OCI-LY7 (cell line): Measurements from ENCODE around the gene DBR1. TPM values are rescaled to one million over a fixed set of nuclear protein-coding genes. Genes with fewer than 3 reads are reported as not detected.

ENCODE experiments used
- BruUV-seq: library from RNA; stranded (reverse); fragments of 400-500 nt; replicated peaks from 2 replicates; lab custom pipeline; 2021; lab: Mats Ljungman, UMichigan
- CTCF ChIA-PET: fragments of 300-600 bp; sonication (Branson Sonifier 250); formaldehyde crosslinking; loops from one replicate; lab custom pipeline; 2022; ENCODE audit warnings: antibody characterized with exemption; ENCODE audit not compliant: unreplicated experiment; lab: Charles Lee
- POLR2A ChIA-PET: fragments of 300-600 bp; sonication (Branson Sonifier 250); formaldehyde crosslinking; loops from one replicate; lab custom pipeline; 2022; ENCODE audit warnings: antibody characterized with exemption; lab: Charles Lee
- DNase-seq: peaks from one replicate; pipeline ENCODE4 v3.0.0-alpha.2; 2015; ENCODE audit warnings: low spot score
- H2AFZ ChIP-seq: fragments of 200-600 bp; sonication (generic), shearing (Covaris generic); 2 replicates; pipeline ENCODE4 v1.6.1; 2014; ENCODE audit warnings: mild to moderate bottlenecking, antibody characterized with exemption, low read length, moderate library complexity
- H3K27ac ChIP-seq: fragments of 200-600 bp; sonication (generic); 2 replicates; pipeline ENCODE4 v1.5.1; 2014; ENCODE audit warnings: mixed run types, low read depth, mild to moderate bottlenecking, moderate library complexity, low read length, inconsistent platforms; ENCODE audit not compliant: poor library complexity, severe bottlenecking
- H3K36me3 ChIP-seq: fragments of 200-600 bp; sonication (generic); 2 replicates; pipeline ENCODE4 v1.6.1; 2014; ENCODE audit warnings: mild to moderate bottlenecking, antibody characterized with exemption, low read length, moderate library complexity, mixed read lengths; ENCODE audit not compliant: insufficient read depth
- H3K4me1 ChIP-seq: fragments of 200-600 bp; sonication (generic); 2 replicates; pipeline ENCODE4 v1.5.1; 2014; ENCODE audit warnings: mild to moderate bottlenecking, low read length; ENCODE audit not compliant: insufficient read depth, poor library complexity, severe bottlenecking
- H3K4me2 ChIP-seq: fragments of 200-600 bp; sonication (generic); 2 replicates; pipeline ENCODE4 v1.6.1; 2014; ENCODE audit warnings: mild to moderate bottlenecking, low read length
- H3K4me3 ChIP-seq: fragments of 200-600 bp; sonication (generic); 2 replicates; pipeline ENCODE4 v1.5.1; 2014; ENCODE audit warnings: mild to moderate bottlenecking, low read depth, low read length; ENCODE audit not compliant: poor library complexity, severe bottlenecking
- H3K79me2 ChIP-seq: fragments of 200-600 bp; sonication (generic); 2 replicates; pipeline ENCODE4 v1.6.1; 2016; ENCODE audit warnings: low read depth, mild to moderate bottlenecking, low read length, moderate library complexity, mixed read lengths; ENCODE audit not compliant: insufficient read depth
- H3K9me2 ChIP-seq: fragments of 200-600 bp; sonication (generic); 2 replicates; pipeline ENCODE4 v1.6.1; 2016; ENCODE audit warnings: mild to moderate bottlenecking, low read length, mixed read lengths; ENCODE audit not compliant: insufficient read depth
- H3K9me3 ChIP-seq: fragments of 200-600 bp; sonication (generic); 2 replicates; pipeline ENCODE4 v1.6.1; 2014; ENCODE audit warnings: mild to moderate bottlenecking, mixed run types, low read length, mixed read lengths
- H4K20me1 ChIP-seq: fragments of 200-600 bp; sonication (generic); 2 replicates; pipeline ENCODE4 v1.6.1; 2014; ENCODE audit warnings: mild to moderate bottlenecking, antibody characterized with exemption, low read length, moderate library complexity, mixed read lengths; ENCODE audit not compliant: insufficient read depth
- CTCF ChIP-seq: fragments of 200-600 bp; sonication (generic); conservative IDR thresholded peaks from 2 replicates; pipeline ENCODE4 v1.5.1; 2014; ENCODE audit warnings: mild to moderate bottlenecking, antibody characterized with exemption, low read length, moderate library complexity, mixed read lengths
- EZH2phosphoT487 ChIP-seq: fragments of 200-600 bp; sonication (generic); IDR thresholded peaks from 2 replicates; pipeline ENCODE4 v1.6.1; 2018; ENCODE audit warnings: low read depth, borderline replicate concordance, mild to moderate bottlenecking, mixed run types, antibody characterized with exemption, low read length, moderate library complexity, mixed read lengths
- intact Hi-C: fragments of 100-400 bp; cut with micrococcal nuclease; formaldehyde crosslinking; loops from one replicate; pipeline ENCODE4 v1.10.0; 2022; ENCODE audit not compliant: unreplicated experiment
- total RNA-seq, 2 experiments: library from RNA; depleted of rRNA in 1 of 2; stranded (reverse); fragments of >200 nt in 1 of 2; shearing (Covaris generic) in 1 of 2; gene quantifications; 2 replicates each; pipeline ENCODE4 v1.2.3, GENCODE V29; 2014 to 2022

Gene DBR1
- total RNA-seq, 2 experiments from 2014 or later = 13.6 to 22.7 TPM

DNA sequence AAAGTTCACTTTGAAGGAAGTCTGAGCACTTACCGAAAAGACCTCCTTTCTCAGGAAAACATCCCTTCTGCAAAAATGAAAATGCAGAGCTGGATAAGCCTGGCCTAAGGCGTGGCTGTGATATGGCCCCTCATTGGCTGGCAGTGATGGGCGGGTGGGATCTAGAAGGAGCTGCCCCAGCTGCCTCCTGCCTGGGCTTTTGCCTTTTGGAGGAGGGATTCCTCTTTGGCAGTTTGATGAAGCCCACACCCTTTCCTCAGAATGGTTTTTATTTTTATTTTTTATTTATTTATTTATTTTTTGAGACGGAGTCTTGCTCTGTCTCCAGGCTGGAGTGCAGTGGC, 55.3 kb downstream of the DBR1 start:
- Histone ChIP-seq H4K20me1 (no peaks in the 10 kb centered on the region), H3K79me2 (no peaks in the 10 kb centered on the region), H2AFZ (no peak overlapping the region), H3K9me3 (no peaks in the 10 kb centered on the region), H3K9me2 (no peaks in the 10 kb centered on the region), H3K4me3 (no peak overlapping the region), H3K36me3 (no peaks in the 10 kb centered on the region), H3K4me1 (no peaks in the 10 kb centered on the region), H3K27ac (no peak overlapping the region), H3K4me2 (no peak overlapping the region)
- no peak for DNase-seq
- TF ChIP-seq EZH2phosphoT487 (no peak), CTCF (no peak)
- ChIA-PET POLR2A (no interaction called here), CTCF (no interaction called here)
- intact Hi-C loops = loop anchor here (1.0 kb wide), 1 partner anchor 51 kb away; no protein-coding TSS in a partner anchor
- BruUV-seq = no TSS peak

DNA sequence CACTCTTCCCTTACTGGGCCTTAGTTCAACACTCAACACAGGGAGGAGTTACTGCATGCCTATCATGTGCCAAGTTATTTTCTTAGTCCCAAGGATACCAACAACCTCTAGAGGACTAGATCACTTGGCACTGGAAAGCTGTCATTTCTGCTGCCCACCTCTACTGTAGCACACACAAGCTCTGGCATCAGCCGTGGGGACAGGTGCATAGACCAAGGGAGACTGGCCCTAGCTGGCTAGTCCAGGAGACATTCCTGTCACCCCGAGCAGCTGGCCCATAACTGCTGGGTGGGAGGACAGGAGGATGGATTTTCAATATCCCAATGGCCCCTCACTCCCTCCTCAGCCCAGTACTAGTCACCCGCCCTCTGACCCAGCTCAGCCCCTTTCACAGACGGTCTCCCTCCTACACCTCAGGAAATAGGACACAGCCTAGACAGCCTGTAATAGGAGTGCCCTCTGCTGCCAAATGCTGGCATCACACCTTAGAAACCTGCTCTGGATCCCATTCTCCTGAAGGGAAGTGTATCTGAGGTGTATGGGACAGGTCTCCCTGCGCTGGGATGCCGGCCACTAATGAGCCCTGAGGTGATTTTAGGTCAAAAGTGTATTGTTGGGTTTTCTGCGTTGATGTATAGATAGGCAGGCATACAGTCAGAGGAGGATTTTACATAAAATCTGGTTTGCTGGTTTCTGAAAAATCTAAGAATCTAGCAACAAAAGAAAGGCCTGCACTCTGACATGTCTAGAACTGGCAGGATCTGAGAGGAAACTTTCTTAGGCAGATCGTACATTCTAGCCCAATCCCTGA, 55.9 kb downstream of the DBR1 start:
- H3K4me2 ChIP-seq = no peak overlapping the region
- H4K20me1 ChIP-seq = no peaks in the 10 kb centered on the region
- H3K9me3 ChIP-seq = no peaks in the 10 kb centered on the region
- TF ChIP-seq CTCF = peak; percentile 84
- TF ChIP-seq EZH2phosphoT487 = no peak
- no peak overlapping the region for H3K27ac ChIP-seq
- H2AFZ ChIP-seq = no peak overlapping the region
- BruUV-seq = no TSS peak
- no peaks in the 10 kb centered on the region for H3K4me1 ChIP-seq
- DNase-seq = peak; percentile 49
- H3K79me2 ChIP-seq = no peaks in the 10 kb centered on the region
- no peaks in the 10 kb centered on the region for H3K36me3 ChIP-seq
- POLR2A ChIA-PET = no interaction called here
- no peak overlapping the region for H3K4me3 ChIP-seq
- no peaks in the 10 kb centered on the region for H3K9me2 ChIP-seq
- intact Hi-C loops = loop anchor here (1.0 kb wide), 1 partner anchor 51 kb away; no protein-coding TSS in a partner anchor
- CTCF ChIA-PET = interaction anchor here (1.1 kb wide), 1 partner anchor 50 kb away, joined by 3 read pairs; no protein-coding TSS in a partner anchor
